Measurements from ENCODE around the gene ELOVL5. TPM values are rescaled to one million over a fixed set of nuclear protein-coding genes. Genes with fewer than 3 reads are reported as not detected.

Gene ELOVL5
- total RNA-seq, 1 experiment from 2014 or later = 121 TPM

DNA sequence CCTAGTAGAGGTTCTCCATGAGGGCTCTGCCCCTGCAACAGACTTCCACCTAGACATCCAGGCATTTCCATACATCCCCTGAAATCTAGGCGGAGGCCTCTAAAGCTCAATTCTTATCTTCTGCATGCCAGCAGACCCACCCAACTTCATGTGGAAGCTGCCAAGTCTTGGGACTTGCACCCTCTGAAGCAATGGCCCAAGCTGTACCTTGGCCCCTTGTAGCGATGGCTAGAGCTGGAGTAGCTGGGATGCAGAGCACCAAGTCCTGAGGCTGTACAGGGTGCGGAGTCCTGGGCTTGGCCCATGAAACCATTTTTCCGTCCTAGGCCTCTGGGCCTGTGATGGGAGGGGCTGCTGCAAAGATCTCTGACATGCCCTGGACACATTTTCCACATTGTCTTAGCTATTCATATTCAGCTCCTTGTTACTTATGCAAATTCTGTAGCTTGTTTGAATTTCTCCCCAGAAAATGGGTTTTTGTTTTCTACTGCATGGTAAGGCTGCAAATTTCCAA, 17.4 kb upstream of the ELOVL5 start:
- no peaks in the 10 kb centered on the region for H3K4me1 Mint-ChIP-seq
- Histone ChIP-seq H2BK12ac (ENCODE audit: insufficient read length, low read depth, low read length) (no peak overlapping the region), H3K79me2 (ENCODE audit: insufficient read depth, low read length) (no peaks in the 10 kb centered on the region), H4K20me1 (ENCODE audit: control insufficient read depth, insufficient read depth, insufficient read length) (no peaks in the 10 kb centered on the region), H4K91ac (ENCODE audit: insufficient read length, low read depth, low read length) (no peak overlapping the region), H2BK5ac (ENCODE audit: insufficient read length, low read length) (no peak overlapping the region), H4K5ac (ENCODE audit: insufficient read length, low read depth, low read length) (no peak overlapping the region), H2BK20ac (ENCODE audit: low read depth, low read length, poor library complexity, severe bottlenecking) (no peak overlapping the region), H3T11ph (ENCODE audit: low read length) (no peak overlapping the region), H3K4me2 (ENCODE audit: insufficient read depth, insufficient read length, low read length) (no peak overlapping the region), H3K18ac (ENCODE audit: insufficient read length, low read depth, low read length) (no peak overlapping the region), H3K56ac (ENCODE audit: insufficient read length, low read depth, low read length) (no peak overlapping the region), H3K4ac (ENCODE audit: low read depth, low read length) (no peak overlapping the region), H3K9me3 (ENCODE audit: control insufficient read depth, low read depth, low read length) (no peaks in the 10 kb centered on the region), H2AFZ (ENCODE audit: low read length) (no peak overlapping the region), H3K23me2 (ENCODE audit: insufficient read length, low read depth, low read length, poor library complexity, severe bottlenecking) (no peaks in the 10 kb centered on the region), H2BK120ac (ENCODE audit: low read depth, low read length, poor library complexity, severe bottlenecking) (no peak overlapping the region), H3K9ac (ENCODE audit: extremely low read depth, insufficient read length, low read length) (no peak overlapping the region), H2AK5ac (ENCODE audit: insufficient read length, low read length) (no peak overlapping the region), H4K8ac (replicated peaks; ENCODE audit: insufficient read length, low read depth, low read length) (no peak overlapping the region), H2BK15ac (ENCODE audit: low read depth, low read length) (no peak overlapping the region), H3K27ac (ENCODE audit: insufficient read length, low read depth, low read length) (no peak overlapping the region), H3K4me1 (ENCODE audit: insufficient read depth, low read length) (no peaks in the 10 kb centered on the region), H3K79me1 (ENCODE audit: insufficient read depth, low read depth, low read length, poor library complexity, severe bottlenecking) (no peaks in the 10 kb centered on the region), H3K27me3 (ENCODE audit: insufficient read depth, low read length) (no peaks in the 10 kb centered on the region), H3K14ac (ENCODE audit: insufficient read depth, low read length) (no peak overlapping the region), H3K23ac (ENCODE audit: insufficient read length, low read depth, low read length) (no peak overlapping the region)
- H3K27me3 Mint-ChIP-seq (ENCODE audit: low read depth) = peaks cover 4% of the 10 kb centered on the region; the same call in 1 of the 2 replicates
- DNase-seq = no peak
- H3K36me3 Mint-ChIP-seq (ENCODE audit: insufficient read depth in 1 of 3, low read depth in 3 of 3) = peaks cover 0 to 14% (median 4%) of the 10 kb centered on the region in 3 experiments; a peak in 3 of 7 replicates
- H3K27ac Mint-ChIP-seq = no peak overlapping the region
- H3K9me3 Mint-ChIP-seq = peaks cover 14 to 15% of the 10 kb centered on the region in 2 experiments; a peak in 4 of 5 replicates
- no CpG with 5 or more reads among the region's 4 CpGs for WGBS (ENCODE audit: extremely low coverage, insufficient read length, low lambda C conversion rate)
- TF ChIP-seq CTCF (conservative IDR thresholded peaks at IDR 0.05) = no peak
- no peak overlapping the region for H3K4me3 Mint-ChIP-seq

All from H9 (cell line).